GM19452 (cell line): ENCODE data around the gene DENND6A.
"Not testable (repeated sequence)": the region's sequence is repeated elsewhere in the genome, so short reads cannot be mapped to it uniquely, and the experiment has no call there.

Experiments used
- ATAC-seq: cut with Tn5 transposase; IDR thresholded peaks from one replicate; pipeline ENCODE4 v1.9.1; 2021; ENCODE audit not compliant: unreplicated experiment

Gene DENND6A

GRCh38 chr3:57696801-57697321, 4.0 kb upstream of the DENND6A start:
- ATAC-seq, result no peak

GRCh38 chr3:57694146-57694545, 1.3 kb upstream of the DENND6A start:
- ATAC-seq, result no peak

DNA sequence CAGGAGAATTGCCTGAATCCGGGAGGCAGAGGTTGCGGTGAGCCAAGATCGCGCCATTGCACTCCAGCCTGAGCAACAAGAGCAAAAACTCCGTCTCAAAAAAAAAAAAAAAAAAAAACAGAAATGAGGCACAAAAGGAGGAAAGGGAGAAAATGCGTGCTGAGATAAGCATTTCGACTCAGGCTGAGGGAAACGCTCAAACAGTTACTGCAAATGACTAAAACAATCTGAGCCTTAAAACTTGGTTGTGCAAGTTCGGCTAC, 813 bp downstream of the DENND6A start:
- not testable (repeated sequence) for ATAC-seq

DNA sequence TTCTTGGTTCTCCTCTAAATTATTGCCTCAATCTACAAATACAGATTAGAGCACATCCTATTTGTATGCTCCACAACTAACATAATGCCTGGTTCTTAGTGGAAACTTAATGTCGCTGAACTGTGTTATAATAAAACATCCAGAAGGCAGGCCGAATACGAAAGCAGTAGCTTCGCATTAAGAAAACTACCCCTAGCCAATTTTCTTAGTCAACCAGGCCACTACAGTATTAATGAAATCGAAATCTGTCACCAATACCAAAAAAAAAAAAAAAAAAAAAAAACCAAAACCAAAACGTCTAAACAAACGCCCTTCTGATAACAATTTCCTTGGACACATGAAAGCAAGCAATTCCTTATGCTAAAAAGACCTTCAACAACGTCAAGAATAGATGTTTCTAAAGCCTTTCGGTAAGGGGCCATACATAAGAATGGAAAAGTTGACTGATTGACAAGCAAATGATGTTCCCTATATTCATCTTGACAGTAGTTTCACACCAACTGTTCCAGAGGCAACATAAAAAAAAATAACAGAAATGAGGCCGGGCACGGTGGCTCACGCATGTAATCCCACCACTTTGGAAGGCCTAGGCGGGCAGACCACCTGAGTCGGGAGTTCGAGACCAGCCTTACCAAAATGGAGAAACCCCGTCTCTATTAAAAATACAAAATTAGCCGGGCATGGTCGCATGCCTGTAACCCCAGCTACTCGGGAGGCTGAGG, 1.3 kb downstream of the DENND6A start:
- ATAC-seq, result no peak

DNA sequence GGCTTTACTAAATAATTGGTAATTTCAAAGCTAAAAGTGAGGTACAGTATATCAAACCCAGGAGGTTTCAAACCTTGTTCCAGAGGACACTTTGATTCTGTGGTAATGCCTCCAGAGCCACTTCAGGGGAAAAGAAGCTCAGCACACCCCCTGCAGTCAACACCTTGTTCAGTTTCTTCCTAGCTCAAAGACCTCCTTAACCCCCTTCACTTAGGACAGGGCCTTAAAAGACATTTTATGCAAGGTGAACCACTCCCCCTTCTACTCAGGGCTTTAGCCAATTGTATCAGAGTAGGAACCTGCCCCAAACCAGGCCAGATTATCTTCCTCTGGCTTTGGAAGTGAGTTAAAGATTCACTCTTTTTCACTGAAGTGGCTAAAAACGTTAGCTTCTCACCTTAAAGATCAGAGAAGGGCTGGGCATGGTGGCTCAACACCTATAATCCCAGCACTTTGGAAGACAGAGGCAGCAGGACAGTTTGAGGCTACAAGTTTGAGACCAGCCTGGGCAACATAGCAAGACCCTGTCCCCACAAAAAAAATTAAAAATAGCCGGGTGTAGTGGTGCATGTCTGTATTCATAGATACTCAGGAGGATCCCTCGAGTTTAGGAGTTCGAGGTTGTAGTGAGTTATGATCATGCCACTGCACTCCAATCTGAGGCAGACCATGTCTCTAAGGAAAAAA, 3.4 kb downstream of the DENND6A start:
- no peak for ATAC-seq

DNA sequence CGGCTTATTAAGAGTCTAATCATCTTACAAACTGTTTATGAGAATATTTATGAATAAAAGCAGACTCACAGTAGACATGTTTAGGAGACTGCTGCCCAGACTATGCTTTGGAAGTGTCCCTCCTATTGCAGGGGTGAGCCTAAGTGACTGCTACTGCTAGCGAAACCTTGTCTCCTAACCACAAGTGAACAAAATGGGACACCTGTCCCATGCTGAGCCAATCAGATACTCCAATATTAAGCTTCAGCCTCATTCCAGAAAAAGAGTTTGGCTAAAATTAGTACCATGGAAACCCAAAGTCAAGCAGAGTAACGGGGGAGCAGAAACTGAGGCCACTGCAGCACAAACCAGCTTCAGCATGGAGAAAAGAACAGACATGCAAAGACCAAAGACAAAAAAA, 4.6 kb downstream of the DENND6A start:
- no peak for ATAC-seq

- ATAC-seq, result no peak
These were observed 9.6 kb downstream of the DENND6A start for GRCh38 chr3:57683286-57683685.

DNA sequence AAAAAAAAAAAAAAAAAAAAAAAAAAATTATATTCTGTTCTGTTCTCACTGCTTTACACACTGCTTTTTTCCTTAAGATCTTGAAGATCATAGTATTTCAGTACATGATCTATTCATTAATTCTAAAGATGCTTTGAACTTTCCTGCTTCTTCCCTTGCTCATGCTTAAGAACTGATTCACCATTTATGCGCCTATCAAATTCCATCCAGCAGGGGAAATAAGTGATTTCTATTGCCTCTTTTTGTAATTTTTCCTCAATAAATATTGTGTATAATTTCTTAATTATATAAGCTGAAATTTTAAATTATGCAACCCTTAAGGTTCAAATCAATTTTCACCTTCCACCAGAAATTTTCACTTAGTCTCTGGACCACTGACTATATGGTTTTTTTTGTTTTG, 10.6 kb downstream of the DENND6A start:
- no peak for ATAC-seq

- ATAC-seq, result no peak
These were observed 11.2 kb downstream of the DENND6A start for GRCh38 chr3:57681691-57682090.

- ATAC-seq, result no peak
These were observed 12.8 kb downstream of the DENND6A start for GRCh38 chr3:57680046-57680445.

- no peak for ATAC-seq
These were observed 17.3 kb downstream of the DENND6A start for GRCh38 chr3:57675530-57675929.

- ATAC-seq, result no peak
These were observed 19.7 kb downstream of the DENND6A start for GRCh38 chr3:57673156-57673555.

DNA sequence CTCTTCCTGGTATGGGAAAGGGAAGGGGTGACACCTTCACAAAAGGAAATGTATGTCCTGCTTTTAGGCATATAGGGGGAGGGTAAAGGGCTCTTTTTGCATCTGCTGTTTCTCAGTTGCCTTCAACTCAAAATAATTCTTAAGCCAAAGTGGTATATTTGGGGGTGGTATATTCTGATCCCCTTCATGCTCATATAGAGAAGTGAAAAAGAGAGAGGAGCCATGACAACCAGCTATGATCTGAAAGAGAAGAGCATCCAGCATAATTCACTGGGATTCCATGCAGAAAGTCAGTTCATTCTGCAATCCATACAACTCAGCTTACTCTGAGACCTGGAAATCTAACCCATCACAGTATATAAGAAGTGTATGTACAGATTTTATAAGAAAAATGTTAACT, 22.3 kb downstream of the DENND6A start:
- no peak for ATAC-seq

DNA sequence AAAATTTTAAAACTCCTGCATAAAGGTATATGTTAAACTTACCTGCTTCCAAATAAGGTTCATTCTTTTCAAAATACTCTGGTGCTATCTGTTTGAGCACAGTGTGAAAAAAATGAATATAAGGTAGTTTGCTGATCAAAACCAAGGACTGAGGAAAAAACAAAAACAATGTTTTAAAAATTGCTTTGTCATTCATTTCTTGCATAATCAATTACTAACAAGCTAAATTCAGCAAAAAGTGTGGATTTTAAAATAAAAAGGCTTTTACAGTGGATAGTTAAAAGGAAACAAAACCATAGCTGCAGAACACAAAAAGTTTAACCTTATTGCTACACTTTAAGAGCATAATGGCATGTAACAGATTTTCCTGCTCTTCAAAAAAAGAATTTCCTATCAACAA, 31.5 kb downstream of the DENND6A start:
- no peak for ATAC-seq

DNA sequence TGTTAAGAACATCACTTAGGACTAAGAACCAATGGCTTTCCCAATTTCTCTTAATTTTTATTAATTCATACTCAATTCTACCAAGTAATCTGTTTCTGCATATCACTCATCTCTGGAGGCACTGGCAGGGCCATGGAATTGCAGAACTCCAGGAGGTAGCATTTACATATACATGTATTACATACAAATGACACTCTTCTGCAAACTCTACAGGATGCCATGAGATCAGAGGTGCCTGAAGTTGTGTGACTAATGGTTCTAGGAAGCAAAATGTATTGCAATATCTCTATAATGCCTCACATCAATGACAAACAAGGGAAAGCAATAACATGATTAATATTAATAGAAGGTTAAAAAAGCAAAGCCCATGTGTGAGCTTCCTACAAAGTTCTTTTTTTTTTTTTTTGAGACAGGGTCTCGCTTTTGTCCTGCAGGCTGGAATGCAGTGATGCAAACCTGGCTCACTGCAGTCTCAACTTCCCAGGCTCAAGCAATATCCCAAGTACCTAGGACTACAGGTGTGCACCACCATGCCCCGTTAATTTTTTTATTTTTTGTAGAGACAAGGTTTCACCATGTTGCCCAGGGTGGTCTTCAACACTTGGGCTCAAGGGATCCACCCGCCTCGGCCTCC, 33.0 kb downstream of the DENND6A start:
- no peak for ATAC-seq

DNA sequence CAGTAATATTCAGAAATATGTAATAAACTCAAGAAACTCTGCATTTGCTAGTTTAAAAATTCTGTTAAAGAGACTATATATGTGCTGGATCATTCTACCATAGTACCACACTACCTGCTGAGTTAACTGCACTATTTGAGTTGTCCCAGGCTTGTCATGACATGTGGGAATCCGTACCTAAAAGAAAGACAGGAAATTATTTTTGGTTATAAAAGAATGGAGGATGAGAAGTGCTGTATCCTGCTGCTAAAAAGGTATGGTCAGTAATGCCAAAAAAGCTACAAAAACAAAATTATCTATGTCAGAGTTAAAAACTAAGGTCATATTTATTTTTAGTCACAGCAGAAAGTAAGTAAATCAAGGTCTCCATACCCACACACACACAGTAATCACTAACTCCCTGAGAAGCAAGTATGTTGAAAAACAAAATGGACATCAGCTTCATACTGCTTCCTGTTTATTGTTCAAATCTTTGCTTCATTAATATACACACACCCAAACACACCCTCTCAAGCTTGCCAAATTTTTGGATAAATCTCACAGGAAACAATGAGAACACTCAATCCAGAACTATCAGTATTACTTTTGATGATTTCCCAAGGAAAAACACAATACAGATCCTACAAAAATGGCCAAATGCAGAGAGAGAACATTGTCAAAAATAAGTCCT, 33.7 kb downstream of the DENND6A start:
- ATAC-seq, result no peak

GRCh38 chr3:57658536-57658935, 34.3 kb downstream of the DENND6A start:
- no peak for ATAC-seq

DNA sequence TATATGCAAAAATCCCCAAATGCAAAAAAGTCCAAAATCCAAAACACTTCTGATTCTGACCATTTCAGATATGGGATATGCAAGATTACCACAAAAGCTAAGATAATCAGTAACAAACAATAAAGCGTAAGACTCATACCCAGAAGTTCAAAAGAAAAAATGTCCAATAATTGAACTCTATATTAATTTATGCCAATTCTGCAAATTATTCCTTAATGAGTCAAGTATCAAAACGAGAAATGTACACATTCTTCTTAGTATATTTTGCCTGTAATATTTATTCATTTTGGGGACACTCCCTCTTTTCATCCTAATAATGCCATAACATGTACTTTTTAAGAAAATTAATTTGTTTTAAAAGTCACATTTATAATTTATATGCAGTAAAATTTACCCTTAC, 37.1 kb downstream of the DENND6A start:
- no peak for ATAC-seq

- no peak for ATAC-seq
These were observed 38.6 kb downstream of the DENND6A start for GRCh38 chr3:57654267-57654666.

DNA sequence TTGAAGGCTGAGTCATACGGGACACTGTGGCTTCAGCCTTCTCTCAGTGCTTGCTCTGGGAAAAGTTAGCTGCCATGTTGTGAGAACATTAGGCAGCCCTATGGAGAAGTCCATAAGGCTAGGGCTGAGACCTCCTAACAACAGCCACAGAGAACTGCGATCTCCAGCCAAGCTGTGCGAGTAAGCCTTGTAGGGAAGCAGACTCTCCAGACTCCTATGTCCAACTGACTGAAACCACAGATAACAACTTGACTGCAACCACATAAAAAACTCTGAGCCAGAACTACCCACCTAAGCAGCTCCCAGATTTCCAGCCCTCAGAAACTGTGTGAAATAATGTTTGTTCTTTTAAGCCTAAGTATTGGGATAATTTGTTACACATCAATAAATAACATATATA, 40.7 kb downstream of the DENND6A start:
- no peak for ATAC-seq

- ATAC-seq, result no peak
These were observed 45.5 kb downstream of the DENND6A start for GRCh38 chr3:57647292-57647940.
